Lung (tissue), 12 donors: ENCODE results near the gene DCBLD2. TPM values are rescaled to one million over a fixed set of nuclear protein-coding genes. Genes with fewer than 3 reads are reported as not detected.
A peak's percentile ranks its signal among the peaks of the same experiment; 100 is the strongest.

ENCODE experiments used
- ATAC-seq: fragments of 200-7000 bp; cut with Tn5 transposase; one replicate; pipeline ENCODE4 v1.9.1; 2020; ENCODE audit warnings: moderate number of reproducible peaks; ENCODE audit not compliant: insufficient read depth, low FRiP score
- DNase-seq, 3 donors: peaks; one replicate each; pipeline ENCODE4 v3.0.0-alpha.2; 2013 to 2017
- H3K27ac ChIP-seq, 2 donors: one replicate each; pipeline ENCODE4 v1.5.1; 2013; ENCODE audit warnings: mild to moderate bottlenecking in 2 of 2, moderate library complexity in 2 of 2, control low read depth in 1 of 2, inconsistent platforms in 1 of 2, low read depth in 1 of 2, low read length in 1 of 2
- H3K27me3 ChIP-seq, 3 donors: one replicate each; pipeline ENCODE4 v1.5.1; 2013; ENCODE audit warnings: low read length in 2 of 3; ENCODE audit not compliant: control insufficient read depth in 3 of 3, insufficient read depth in 3 of 3
- H3K36me3 ChIP-seq, 4 donors: one replicate each; pipeline ENCODE4 v1.5.1; 2013; ENCODE audit warnings: low read length in 4 of 4, mild to moderate bottlenecking in 1 of 4, moderate library complexity in 1 of 4; ENCODE audit not compliant: control insufficient read depth in 4 of 4, insufficient read depth in 4 of 4
- H3K4me1 ChIP-seq, 5 donors: one replicate each; pipeline ENCODE4 v1.5.1; 2013; ENCODE audit warnings: low read length in 5 of 5, mild to moderate bottlenecking in 2 of 5, moderate library complexity in 1 of 5; ENCODE audit not compliant: control insufficient read depth in 5 of 5, insufficient read depth in 5 of 5
- H3K4me3 ChIP-seq: one replicate; pipeline ENCODE4 v1.5.1; 2013; ENCODE audit warnings: mild to moderate bottlenecking, control low read depth, moderate library complexity
- H3K9ac ChIP-seq, 2 donors: one replicate each; pipeline ENCODE4 v1.5.1; 2013; ENCODE audit warnings: low read length in 2 of 2, control low read depth in 1 of 2; ENCODE audit not compliant: insufficient read depth in 1 of 2
- H3K9me3 ChIP-seq, 4 donors: one replicate each; pipeline ENCODE4 v1.5.1; 2013; ENCODE audit warnings: low read length in 3 of 4, mild to moderate bottlenecking in 1 of 4, moderate library complexity in 1 of 4; ENCODE audit not compliant: control insufficient read depth in 4 of 4, insufficient read depth in 3 of 4
- CTCF ChIP-seq: IDR thresholded peaks from 2 replicates; pipeline ENCODE4 v1.5.1; 2012; ENCODE audit warnings: mild to moderate bottlenecking; ENCODE audit errors: control extremely low read depth, extremely low read depth
- WGBS, 2 donors: extraction: QIAGEN DNeasy Blood & Tissue Kit; methylation state at CpG; one replicate each; pipeline ENCODE4 v1.1.7; 2013; 5-methylcytosine and 5-hydroxymethylcytosine counted together
- polyA plus RNA-seq, 2 donors: library from polyadenylated mRNA; stranded (reverse); fragments of 200-250 nt; gene quantifications; one replicate each; pipeline ENCODE4 v1.2.1, GENCODE V29; 2013
- total RNA-seq, 2 donors: library from RNA; depleted of rRNA in 1 of 2; stranded (reverse); fragments of >200 nt in 1 of 2; gene quantifications; one replicate each; pipeline ENCODE4 v1.2.1, GENCODE V29; 2014 to 2021
- donor health status: control.
- donor health status: control.
- donor health status: Bipolar disorder and iron deficiency.
- donor health status: healthy.
- donor health status: DM: yes; HTN: yes; CAD: no.

DCBLD2 gene
- total and polyA plus RNA-seq, 4 donors: 7.1 to 83.8 (median 18.5) TPM

- Histone ChIP-seq H3K4me1 (peaks cover 0 to 11% (median 6%) of the 10 kb centered on the region in 5 donors), H3K9ac (no peak overlapping the region), H3K27ac (peak overlapping the region in 1 of 2 donors; percentile 2), H3K4me3 (no peak overlapping the region), H3K36me3 (no peaks in the 10 kb centered on the region), H3K27me3 (no peaks in the 10 kb centered on the region), H3K9me3 (no peaks in the 10 kb centered on the region)
- 90 to 100% methylated on average over 1 of the region's 1 CpG for WGBS, 2 donors
- DNase-seq (peak in 2 of 3 donors; percentile 28 to 40), ATAC-seq (no peak)
- no peak for TF ChIP-seq CTCF
Measured at GRCh38 chr3:98906230-98906629, 4.7 kb upstream of the DCBLD2 start.

- ATAC-seq: no peak
- H3K36me3 ChIP-seq: no peaks in the 10 kb centered on the region
- no peak overlapping the region for H3K4me3 ChIP-seq
- H3K9ac ChIP-seq: no peak overlapping the region
- H3K9me3 ChIP-seq: no peaks in the 10 kb centered on the region
- no peak overlapping the region for H3K27ac ChIP-seq
- peaks cover 0 to 24% (median 13%) of the 10 kb centered on the region in 5 donors for H3K4me1 ChIP-seq
- TF ChIP-seq CTCF: no peak
- H3K27me3 ChIP-seq: no peaks in the 10 kb centered on the region
- DNase-seq: no peak
- 95 to 96% methylated on average over 11 of the region's 11 CpGs for WGBS, 2 donors
Measured at GRCh38 chr3:98903705-98904481, 2.4 kb upstream of the DCBLD2 start.

GRCh38 chr3:98903099-98903498 lies 1.6 kb upstream of the DCBLD2 start:
- peak overlapping the region in 1 of 2 donors; percentile 1 for H3K27ac ChIP-seq
- no peaks in the 10 kb centered on the region for H3K36me3 ChIP-seq
- 77 to 79% methylated on average over 3 of the region's 3 CpGs for WGBS, 2 donors
- ATAC-seq: no peak
- H3K9ac ChIP-seq: no peak overlapping the region
- no peaks in the 10 kb centered on the region for H3K27me3 ChIP-seq
- no peak overlapping the region for H3K4me3 ChIP-seq
- H3K4me1 ChIP-seq: peaks cover 0 to 31% (median 13%) of the 10 kb centered on the region in 5 donors
- H3K9me3 ChIP-seq: no peaks in the 10 kb centered on the region
- DNase-seq: no peak
- no peak for TF ChIP-seq CTCF

- H3K9ac ChIP-seq: peak overlapping the region in 1 of 2 donors; percentile 89
- H3K27me3 ChIP-seq: no peaks in the 10 kb centered on the region
- H3K36me3 ChIP-seq: no peaks in the 10 kb centered on the region
- TF ChIP-seq CTCF: no peak
- H3K4me3 ChIP-seq: no peak overlapping the region
- H3K9me3 ChIP-seq: no peaks in the 10 kb centered on the region
- ATAC-seq (no peak), DNase-seq (no peak)
- WGBS, 2 donors: 33 to 34% methylated on average over 4 of the region's 4 CpGs
- H3K4me1 ChIP-seq: peaks cover 0 to 37% (median 13%) of the 10 kb centered on the region in 5 donors
- H3K27ac ChIP-seq: peak overlapping the region in 1 of 2 donors; percentile 85
Measured at GRCh38 chr3:98902351-98902740, 851 bp upstream of the DCBLD2 start.
